ENCODE measurements around the gene OCA2. TPM values are rescaled to one million over a fixed set of nuclear protein-coding genes. Genes with fewer than 3 reads are reported as not detected.

OCA2 gene
- total and polyA plus RNA-seq, 10 donors = 0.39 to 3.0 (median 1.0) TPM

- TF ChIP-seq POLR2A (IDR thresholded peaks at IDR 0.05) (no peak), CTCF (IDR thresholded peaks at IDR 0.05 in 8 of 11, conservative IDR thresholded peaks at IDR 0.05 in 3 of 11) (no peak), POLR2AphosphoS5 (IDR thresholded peaks at IDR 0.05) (no peak)
- Histone ChIP-seq H3K4me1 (no peaks in the 10 kb centered on the region), H3K9me3 (peaks cover 0 to 32% (median 11%) of the 10 kb centered on the region in 8 donors), H3K36me3 (no peaks in the 10 kb centered on the region), H3K27me3 (replicated peaks in 1 of 7) (no peaks in the 10 kb centered on the region), H3K4me3 (no peak overlapping the region), H3K27ac (no peak overlapping the region)
- no peak for DNase-seq
- 81 to 100% (median 92%) methylated on average over 2 of the region's 2 CpGs for whole genome bisulfite sequencing, 5 donors
- intact Hi-C loops (cut with DNase I; ENCODE audit: low total_unique reads) = no loop called here
These were observed 286.0 kb downstream of the OCA2 start for GRCh38 chr15:27813139-27813538.

- H3K27me3 ChIP-seq (replicated peaks in 1 of 7) = no peaks in the 10 kb centered on the region
- DNase-seq = no peak
- intact Hi-C loops (cut with DNase I; ENCODE audit: low total_unique reads) = no loop called here
- 55 to 68% (median 61%) methylated on average over 9 of the region's 9 CpGs for WGBS, 5 donors
- peaks cover 0 to 58% (median 9%) of the 10 kb centered on the region in 8 donors for H3K9me3 ChIP-seq
- TF ChIP-seq CTCF (IDR thresholded peaks at IDR 0.05 in 8 of 11, conservative IDR thresholded peaks at IDR 0.05 in 3 of 11) (no peak), POLR2AphosphoS5 (IDR thresholded peaks at IDR 0.05) (no peak), POLR2A (IDR thresholded peaks at IDR 0.05) (no peak)
- no peak overlapping the region for H3K27ac ChIP-seq
- no peak overlapping the region for H3K4me3 ChIP-seq
- H3K36me3 ChIP-seq = no peaks in the 10 kb centered on the region
- no peaks in the 10 kb centered on the region for H3K4me1 ChIP-seq
These were observed 290.9 kb downstream of the OCA2 start for GRCh38 chr15:27808182-27808581.

GRCh38 chr15:27807335-27807734 is 291.8 kb downstream of the OCA2 start:
- TF ChIP-seq CTCF (IDR thresholded peaks at IDR 0.05 in 8 of 11, conservative IDR thresholded peaks at IDR 0.05 in 3 of 11) (no peak), POLR2A (IDR thresholded peaks at IDR 0.05) (no peak), POLR2AphosphoS5 (IDR thresholded peaks at IDR 0.05) (no peak)
- 82 to 93% (median 91%) methylated on average over 7 of the region's 7 CpGs for WGBS, 5 donors
- no peak for DNase-seq
- Histone ChIP-seq H3K27me3 (replicated peaks in 1 of 7) (no peaks in the 10 kb centered on the region), H3K9me3 (peaks cover 0 to 59% (median 9%) of the 10 kb centered on the region in 8 donors), H3K4me1 (no peaks in the 10 kb centered on the region), H3K27ac (no peak overlapping the region), H3K4me3 (no peak overlapping the region), H3K36me3 (no peaks in the 10 kb centered on the region)
- intact Hi-C loops (cut with DNase I; ENCODE audit: low total_unique reads) = no loop called here

- no peaks in the 10 kb centered on the region for H3K27me3 ChIP-seq (replicated peaks in 1 of 7)
- peaks cover 0 to 59% (median 9%) of the 10 kb centered on the region in 8 donors for H3K9me3 ChIP-seq
- peak; percentile 44 for DNase-seq
- no peak overlapping the region for H3K27ac ChIP-seq
- H3K4me1 ChIP-seq = no peaks in the 10 kb centered on the region
- no peaks in the 10 kb centered on the region for H3K36me3 ChIP-seq
- intact Hi-C loops (cut with DNase I; ENCODE audit: low total_unique reads) = no loop called here
- TF ChIP-seq POLR2A (IDR thresholded peaks at IDR 0.05) (no peak), CTCF (IDR thresholded peaks at IDR 0.05 in 8 of 11, conservative IDR thresholded peaks at IDR 0.05 in 3 of 11) (no peak), POLR2AphosphoS5 (IDR thresholded peaks at IDR 0.05) (no peak)
- no peak overlapping the region for H3K4me3 ChIP-seq
- 90 to 97% (median 93%) methylated on average over 21 of the region's 21 CpGs for WGBS, 5 donors
These were observed 292.7 kb downstream of the OCA2 start for GRCh38 chr15:27806396-27806795.
